ENCODE data around the gene TRMO.

The TRMO gene

DNA sequence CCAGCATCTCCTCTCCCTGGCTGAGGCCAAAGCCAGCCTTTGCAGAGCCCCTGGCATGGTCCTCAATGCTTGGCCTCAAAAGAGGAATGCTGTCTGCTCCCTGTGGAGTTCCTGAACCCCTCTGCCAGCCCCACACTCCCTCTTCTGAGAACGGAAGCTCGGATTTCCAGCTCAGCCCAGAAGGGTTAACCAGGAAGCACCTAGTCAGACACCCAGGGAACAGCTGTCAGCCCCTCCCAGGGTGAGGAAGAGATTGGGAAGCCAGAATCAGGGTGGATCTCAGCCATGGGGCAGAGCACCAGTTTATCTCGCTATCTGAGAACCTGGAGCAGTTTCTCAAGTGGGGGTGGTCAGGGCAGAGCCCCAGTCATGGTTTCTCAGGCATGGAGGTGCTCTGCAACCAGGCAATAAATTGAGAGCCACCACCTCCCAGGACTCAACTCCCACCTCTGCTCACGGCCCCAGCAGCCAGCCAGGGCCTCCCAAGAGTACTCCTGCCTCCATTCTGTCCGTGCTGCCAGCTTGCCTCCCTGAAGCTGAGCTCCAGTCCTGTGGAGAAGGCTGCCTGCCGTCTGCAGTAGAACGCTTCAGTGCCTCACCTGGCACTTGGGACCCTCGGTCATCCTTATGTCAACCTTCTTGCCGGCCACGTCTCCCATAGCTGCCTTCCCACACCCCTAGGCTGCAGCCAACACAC lies 61.7 kb downstream of the TRMO start:
- Histone ChIP-seq H3K9me3 (ENCODE audit: low read length) (peaks cover 2% of the 10 kb centered on the region; the same call in 1 of the 2 replicates), H3K9ac (ENCODE audit: low read length) (no peak overlapping the region), H3K79me2 (ENCODE audit: insufficient read depth, low read length) (no peaks in the 10 kb centered on the region), H3K36me3 (ENCODE audit: insufficient read depth, low read length) (no peaks in the 10 kb centered on the region), H4K20me1 (ENCODE audit: insufficient read depth, low read length) (no peaks in the 10 kb centered on the region), H2AFZ (ENCODE audit: low read length) (no peak overlapping the region), H3F3A (ENCODE audit: insufficient read depth, low read length) (no peaks in the 10 kb centered on the region), H3K9me2 (ENCODE audit: low read depth, low read length) (no peaks in the 10 kb centered on the region), H3K27ac (ENCODE audit: low read depth, low read length, poor library complexity, severe bottlenecking) (no peak overlapping the region), H3K27me3 (ENCODE audit: insufficient read depth, low read length) (no peaks in the 10 kb centered on the region; the same call in 1 of the 2 replicates), H3K4me3 (ENCODE audit: low read depth, low read length, poor library complexity, severe bottlenecking) (no peak overlapping the region), H3K4me2 (ENCODE audit: low read length) (no peak overlapping the region), H3K4me1 (ENCODE audit: insufficient read depth, low read length, severe bottlenecking) (no peaks in the 10 kb centered on the region)
- TF ChIP-seq EZH2 (IDR thresholded peaks at IDR 0.05; ENCODE audit: borderline replicate concordance, low read length), result no peak
- TF ChIP-seq, protein P1, sequence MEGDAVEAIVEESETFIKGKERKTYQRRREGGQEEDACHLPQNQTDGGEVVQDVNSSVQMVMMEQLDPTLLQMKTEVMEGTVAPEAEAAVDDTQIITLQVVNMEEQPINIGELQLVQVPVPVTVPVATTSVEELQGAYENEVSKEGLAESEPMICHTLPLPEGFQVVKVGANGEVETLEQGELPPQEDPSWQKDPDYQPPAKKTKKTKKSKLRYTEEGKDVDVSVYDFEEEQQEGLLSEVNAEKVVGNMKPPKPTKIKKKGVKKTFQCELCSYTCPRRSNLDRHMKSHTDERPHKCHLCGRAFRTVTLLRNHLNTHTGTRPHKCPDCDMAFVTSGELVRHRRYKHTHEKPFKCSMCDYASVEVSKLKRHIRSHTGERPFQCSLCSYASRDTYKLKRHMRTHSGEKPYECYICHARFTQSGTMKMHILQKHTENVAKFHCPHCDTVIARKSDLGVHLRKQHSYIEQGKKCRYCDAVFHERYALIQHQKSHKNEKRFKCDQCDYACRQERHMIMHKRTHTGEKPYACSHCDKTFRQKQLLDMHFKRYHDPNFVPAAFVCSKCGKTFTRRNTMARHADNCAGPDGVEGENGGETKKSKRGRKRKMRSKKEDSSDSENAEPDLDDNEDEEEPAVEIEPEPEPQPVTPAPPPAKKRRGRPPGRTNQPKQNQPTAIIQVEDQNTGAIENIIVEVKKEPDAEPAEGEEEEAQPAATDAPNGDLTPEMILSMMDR (IDR thresholded peaks at IDR 0.05; ENCODE audit: low read length), result no peak

DNA sequence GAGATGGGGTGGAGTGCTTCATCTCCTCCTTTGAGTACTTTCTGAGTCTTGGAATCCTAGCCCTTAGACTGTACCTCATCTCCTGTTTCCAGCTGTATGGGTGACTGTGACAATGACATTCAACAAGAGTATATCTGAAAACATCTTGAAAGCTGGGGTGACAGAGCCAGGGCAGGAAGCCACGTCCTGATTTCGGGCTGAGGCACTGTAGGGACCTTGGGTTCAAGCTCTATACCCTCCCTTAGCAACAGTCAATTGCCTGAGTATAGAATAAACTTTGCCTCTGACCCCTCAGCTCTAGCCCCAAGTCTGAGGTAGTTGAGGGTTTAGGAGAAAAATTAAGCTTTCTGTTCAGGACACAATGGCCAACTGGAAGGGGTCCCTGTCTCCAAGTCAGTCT lies 63.0 kb downstream of the TRMO start:
- no peak overlapping the region for H3K9ac ChIP-seq (ENCODE audit: low read length)
- H3F3A ChIP-seq (ENCODE audit: insufficient read depth, low read length), result no peaks in the 10 kb centered on the region
- no peak overlapping the region for H3K4me2 ChIP-seq (ENCODE audit: low read length)
- no peak overlapping the region for H3K27ac ChIP-seq (ENCODE audit: low read depth, low read length, poor library complexity, severe bottlenecking)
- H3K9me2 ChIP-seq (ENCODE audit: low read depth, low read length), result no peaks in the 10 kb centered on the region
- no peak overlapping the region for H2AFZ ChIP-seq (ENCODE audit: low read length)
- H3K36me3 ChIP-seq (ENCODE audit: insufficient read depth, low read length), result no peaks in the 10 kb centered on the region
- no peaks in the 10 kb centered on the region for H3K9me3 ChIP-seq (ENCODE audit: low read length)
- H3K4me3 ChIP-seq (ENCODE audit: low read depth, low read length, poor library complexity, severe bottlenecking), result no peak overlapping the region
- no peaks in the 10 kb centered on the region for H3K79me2 ChIP-seq (ENCODE audit: insufficient read depth, low read length)
- no peaks in the 10 kb centered on the region for H3K4me1 ChIP-seq (ENCODE audit: insufficient read depth, low read length, severe bottlenecking)
- TF ChIP-seq, protein P1 (IDR thresholded peaks at IDR 0.05; ENCODE audit: low read length), result no peak
- no peak for TF ChIP-seq EZH2 (IDR thresholded peaks at IDR 0.05; ENCODE audit: borderline replicate concordance, low read length)
- H4K20me1 ChIP-seq (ENCODE audit: insufficient read depth, low read length), result no peaks in the 10 kb centered on the region
- no peaks in the 10 kb centered on the region for H3K27me3 ChIP-seq (ENCODE audit: insufficient read depth, low read length)

DNA sequence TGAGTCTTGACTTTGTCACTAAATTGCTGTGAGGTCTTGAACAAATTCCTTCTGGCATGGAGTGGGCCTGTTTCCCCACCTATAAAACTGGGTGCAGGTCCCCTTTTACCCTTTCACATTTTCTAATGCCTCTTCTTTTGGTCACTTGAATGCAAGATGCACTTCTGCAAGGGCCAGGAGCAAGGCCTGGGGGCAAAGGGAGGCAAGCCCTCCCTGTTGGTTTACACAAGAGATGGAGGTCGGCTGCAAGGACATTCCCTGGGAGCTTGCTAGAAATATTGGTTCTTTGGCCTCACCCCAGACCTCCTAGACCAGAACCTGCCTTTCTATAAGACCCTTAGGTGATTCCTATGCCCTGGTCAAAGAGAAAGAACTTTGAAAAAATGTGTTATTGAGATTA lies 63.5 kb downstream of the TRMO start:
- no peaks in the 10 kb centered on the region for H3K27me3 ChIP-seq (ENCODE audit: insufficient read depth, low read length)
- no peaks in the 10 kb centered on the region for H3K4me1 ChIP-seq (ENCODE audit: insufficient read depth, low read length, severe bottlenecking)

More for the DNA sequence above, 63.5 kb downstream of the TRMO start:
- Histone ChIP-seq H3K9me3 (ENCODE audit: low read length) (no peaks in the 10 kb centered on the region), H3F3A (ENCODE audit: insufficient read depth, low read length) (no peaks in the 10 kb centered on the region), H4K20me1 (ENCODE audit: insufficient read depth, low read length) (no peaks in the 10 kb centered on the region), H3K4me3 (ENCODE audit: low read depth, low read length, poor library complexity, severe bottlenecking) (no peak overlapping the region), H2AFZ (ENCODE audit: low read length) (no peak overlapping the region), H3K9ac (ENCODE audit: low read length) (no peak overlapping the region), H3K36me3 (ENCODE audit: insufficient read depth, low read length) (no peaks in the 10 kb centered on the region), H3K79me2 (ENCODE audit: insufficient read depth, low read length) (no peaks in the 10 kb centered on the region), H3K9me2 (ENCODE audit: low read depth, low read length) (no peaks in the 10 kb centered on the region), H3K4me2 (ENCODE audit: low read length) (no peak overlapping the region), H3K27ac (ENCODE audit: low read depth, low read length, poor library complexity, severe bottlenecking) (no peak overlapping the region)
- TF ChIP-seq EZH2 (IDR thresholded peaks at IDR 0.05; ENCODE audit: borderline replicate concordance, low read length), result no peak
- TF ChIP-seq, protein P1 (IDR thresholded peaks at IDR 0.05; ENCODE audit: low read length), result no peak

Data from OCI-LY1 (cell line).